Smooth muscle cell (in vitro differentiated cells): ENCODE results near the gene ZNF491. TPM values are rescaled to one million over a fixed set of nuclear protein-coding genes. Genes with fewer than 3 reads are reported as not detected.

Source experiments
- DNase-seq: peaks from one replicate; lab custom pipeline; 2025; ENCODE audit not compliant: unreplicated experiment; lab: John Stamatoyannopoulos, UW
- H2AFZ ChIP-seq: fragments of 200-600 bp; sonication (generic); 2 replicates; pipeline ENCODE4 v1.6.0; 2016; ENCODE audit warnings: antibody characterized with exemption, low read depth, mild to moderate bottlenecking
- H3F3A ChIP-seq: fragments of 200-600 bp; sonication (generic); 2 replicates; pipeline ENCODE4 v1.6.0; 2017; ENCODE audit warnings: antibody characterized with exemption, low read depth
- H3K27ac ChIP-seq: fragments of 200-600 bp; sonication (generic); 2 replicates; pipeline ENCODE4 v1.5.1; 2016; ENCODE audit warnings: low read depth, mild to moderate bottlenecking
- H3K27me3 ChIP-seq: fragments of 200-600 bp; sonication (generic); 2 replicates; pipeline ENCODE4 v1.6.1; 2016; ENCODE audit warnings: low read depth, mild to moderate bottlenecking
- H3K36me3 ChIP-seq: fragments of 200-600 bp; sonication (generic); 2 replicates; pipeline ENCODE4 v1.5.1; 2016; ENCODE audit warnings: low read depth
- H3K4me1 ChIP-seq: fragments of 200-600 bp; sonication (generic); 2 replicates; pipeline ENCODE4 v1.5.1; 2016; ENCODE audit warnings: low read depth
- H3K4me2 ChIP-seq: fragments of 200-600 bp; sonication (generic); 2 replicates; pipeline ENCODE4 v1.6.0; 2016; ENCODE audit warnings: mild to moderate bottlenecking
- H3K4me3 ChIP-seq: fragments of 200-600 bp; sonication (generic); 2 replicates; pipeline ENCODE4 v1.5.1; 2016; ENCODE audit warnings: mild to moderate bottlenecking
- H3K79me2 ChIP-seq: fragments of 200-600 bp; sonication (generic); 2 replicates; pipeline ENCODE4 v1.6.0; 2016; ENCODE audit warnings: low read depth, mild to moderate bottlenecking
- H3K9ac ChIP-seq: fragments of 200-600 bp; sonication (generic); 2 replicates; pipeline ENCODE4 v1.6.0; 2016; ENCODE audit warnings: low read depth
- H3K9me3 ChIP-seq: fragments of 200-600 bp; sonication (generic); replicated peaks from 2 replicates; pipeline ENCODE4 v1.5.1; 2016; ENCODE audit warnings: low read depth
- H4K20me1 ChIP-seq: fragments of 200-600 bp; sonication (generic); 2 replicates; pipeline ENCODE4 v1.6.0; 2016; ENCODE audit warnings: low read depth
- WGBS: methylation state at CpG from one replicate; pipeline ENCODE4 v1.1.7; 2016; ENCODE audit warnings: low lambda C conversion rate; 5-methylcytosine and 5-hydroxymethylcytosine counted together
- polyA plus RNA-seq: library from polyadenylated mRNA; unstranded; fragments of >200 nt; fragmentation: Nextera tagmentation; extraction: Ambion mirVana; gene quantifications from 2 replicates; pipeline ENCODE4 v1.2.1, GENCODE V29; 2016
- total RNA-seq: library from RNA; depleted of rRNA; stranded (reverse); fragments of >200 nt; gene quantifications from 2 replicates; pipeline ENCODE4 v1.2.3, GENCODE V29; 2014
- TF ChIP-seq, protein P1 (sequence below): fragments of 200-600 bp; sonication (generic); IDR thresholded peaks from 2 replicates; pipeline ENCODE4 v1.5.1; 2017; ENCODE audit warnings: borderline replicate concordance, mild to moderate bottlenecking, antibody characterized with exemption; ENCODE audit not compliant: insufficient read depth, poor library complexity, severe bottlenecking

ZNF491 gene
- total and polyA plus RNA-seq, 2 experiments from 2014 or later: 1.1 to 6.1 TPM

DNA sequence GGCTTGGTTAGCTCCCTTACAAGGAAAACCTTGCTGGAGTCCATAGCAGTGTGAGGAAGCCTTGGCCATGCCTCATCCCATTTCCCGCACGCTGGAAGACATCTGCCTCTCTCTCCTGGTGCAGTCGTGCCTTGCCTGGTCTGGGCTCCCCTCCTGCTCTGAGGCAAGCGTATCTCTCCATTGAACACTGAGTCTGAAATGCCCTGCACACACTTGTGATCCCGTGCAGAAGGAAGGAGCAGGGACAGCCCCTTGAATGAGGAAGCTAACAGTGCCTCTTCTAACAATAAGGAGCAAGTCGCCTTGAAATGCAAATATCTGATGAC, 15.3 kb downstream of the ZNF491 start:
- no peaks in the 10 kb centered on the region for H3K9me3 ChIP-seq
- peaks cover 2% of the 10 kb centered on the region for H3F3A ChIP-seq
- H3K36me3 ChIP-seq: no peaks in the 10 kb centered on the region
- no peaks in the 10 kb centered on the region for H3K27me3 ChIP-seq
- peak overlapping the region; percentile 90 for H3K4me2 ChIP-seq
- no peak overlapping the region for H3K9ac ChIP-seq
- no peaks in the 10 kb centered on the region for H4K20me1 ChIP-seq
- H3K4me1 ChIP-seq: peaks cover 4% of the 10 kb centered on the region
- H3K27ac ChIP-seq: no peak overlapping the region
- 11% methylated on average over 6 of the region's 6 CpGs for WGBS
- H2AFZ ChIP-seq: peak overlapping the region; percentile 73
- H3K4me3 ChIP-seq: peak overlapping the region; percentile 66
- H3K79me2 ChIP-seq: peaks cover 29% of the 10 kb centered on the region
- DNase-seq: no peak
- TF ChIP-seq, protein P1, sequence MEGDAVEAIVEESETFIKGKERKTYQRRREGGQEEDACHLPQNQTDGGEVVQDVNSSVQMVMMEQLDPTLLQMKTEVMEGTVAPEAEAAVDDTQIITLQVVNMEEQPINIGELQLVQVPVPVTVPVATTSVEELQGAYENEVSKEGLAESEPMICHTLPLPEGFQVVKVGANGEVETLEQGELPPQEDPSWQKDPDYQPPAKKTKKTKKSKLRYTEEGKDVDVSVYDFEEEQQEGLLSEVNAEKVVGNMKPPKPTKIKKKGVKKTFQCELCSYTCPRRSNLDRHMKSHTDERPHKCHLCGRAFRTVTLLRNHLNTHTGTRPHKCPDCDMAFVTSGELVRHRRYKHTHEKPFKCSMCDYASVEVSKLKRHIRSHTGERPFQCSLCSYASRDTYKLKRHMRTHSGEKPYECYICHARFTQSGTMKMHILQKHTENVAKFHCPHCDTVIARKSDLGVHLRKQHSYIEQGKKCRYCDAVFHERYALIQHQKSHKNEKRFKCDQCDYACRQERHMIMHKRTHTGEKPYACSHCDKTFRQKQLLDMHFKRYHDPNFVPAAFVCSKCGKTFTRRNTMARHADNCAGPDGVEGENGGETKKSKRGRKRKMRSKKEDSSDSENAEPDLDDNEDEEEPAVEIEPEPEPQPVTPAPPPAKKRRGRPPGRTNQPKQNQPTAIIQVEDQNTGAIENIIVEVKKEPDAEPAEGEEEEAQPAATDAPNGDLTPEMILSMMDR: no peak

DNA sequence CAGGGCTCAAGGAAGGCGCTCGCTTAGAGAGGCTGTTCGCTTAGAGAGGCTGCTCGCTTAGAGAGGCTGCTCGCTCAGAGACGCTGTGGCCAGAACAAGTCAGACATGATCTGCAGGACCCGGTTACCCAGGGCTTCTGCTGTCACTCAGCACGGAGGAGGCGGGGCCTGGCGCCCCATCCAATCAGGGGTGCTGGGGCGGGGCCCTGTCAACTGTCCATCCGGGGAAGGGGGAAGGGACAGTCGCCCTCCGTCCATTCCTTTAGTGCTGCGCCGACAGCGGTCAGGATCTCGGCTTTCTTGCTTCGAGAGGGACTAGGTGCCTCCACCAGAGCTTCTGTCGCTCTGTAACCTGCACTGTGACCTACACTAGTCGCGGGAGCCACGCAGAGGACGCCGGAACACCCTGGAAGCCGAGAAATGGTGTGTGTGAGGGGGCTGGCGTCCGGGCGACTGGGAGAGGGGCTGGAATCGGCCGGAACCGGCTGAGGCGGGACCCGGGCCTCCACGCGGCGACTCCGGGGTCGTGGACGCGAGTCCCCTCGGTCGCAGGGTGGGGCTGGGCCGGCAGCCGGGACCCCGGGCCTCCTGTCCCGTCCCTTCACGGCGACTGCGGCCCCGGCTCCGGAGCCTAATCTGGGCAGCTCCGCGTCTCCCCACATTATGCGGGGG, 15.8 kb downstream of the ZNF491 start, which contains the start of gene ZNF440:
Gene ZNF440, plus strand, starts transcription at position 245 of the 671 bp plus-strand sequence. Its CDS starts 175 bp downstream, at position 420.
- DNase-seq: peak; percentile 80
- H3K27me3 ChIP-seq: no peaks in the 10 kb centered on the region
- H3K9ac ChIP-seq: peak within 1 kb of the TSS; percentile 72
- peak within 1 kb of the TSS; percentile 68 for H3K27ac ChIP-seq
- TF ChIP-seq, protein P1: no peak
- peaks cover 4% of the 10 kb centered on the region for H3K4me1 ChIP-seq
- H3F3A ChIP-seq: peaks cover 2% of the 10 kb centered on the region
- peak within 1 kb of the TSS; percentile 66 for H3K4me3 ChIP-seq
- H3K79me2 ChIP-seq: peaks cover 34% of the 10 kb centered on the region
- H2AFZ ChIP-seq: peak within 1 kb of the TSS; percentile 89
- no peaks in the 10 kb centered on the region for H3K36me3 ChIP-seq
- 1% methylated on average over 47 of the region's 55 CpGs for WGBS
- no peaks in the 10 kb centered on the region for H3K9me3 ChIP-seq
- H3K4me2 ChIP-seq: peak within 1 kb of the TSS; percentile 93
- H4K20me1 ChIP-seq: no peaks in the 10 kb centered on the region

DNA sequence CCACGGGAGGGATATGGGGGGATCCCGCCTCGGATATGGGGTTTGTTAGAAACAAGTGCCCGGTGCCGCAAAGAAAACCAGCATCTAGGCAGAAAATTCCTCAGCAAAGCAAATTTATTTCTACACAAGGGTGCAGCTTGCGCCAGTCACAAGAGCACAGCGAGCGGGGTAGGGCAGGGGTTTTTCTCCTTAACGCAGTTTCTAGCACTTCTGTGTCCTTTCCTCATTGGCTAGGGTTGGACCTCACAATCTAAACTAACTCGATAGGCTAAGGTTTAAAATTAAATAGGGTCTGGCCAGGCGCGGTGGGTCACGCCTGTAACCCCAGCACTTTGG, 16.3 kb downstream of the ZNF491 start:
- Histone ChIP-seq H3K4me3 (peak overlapping the region; percentile 66), H3K4me1 (peaks cover 4% of the 10 kb centered on the region), H3K36me3 (no peaks in the 10 kb centered on the region), H3F3A (peaks cover 2% of the 10 kb centered on the region), H3K9me3 (no peaks in the 10 kb centered on the region), H3K79me2 (peaks cover 35% of the 10 kb centered on the region), H3K27ac (peak overlapping the region; percentile 68), H2AFZ (peak overlapping the region; percentile 89), H4K20me1 (no peaks in the 10 kb centered on the region), H3K4me2 (peak overlapping the region; percentile 93), H3K27me3 (no peaks in the 10 kb centered on the region), H3K9ac (peak overlapping the region; percentile 72)
- DNase-seq: no peak
- TF ChIP-seq, protein P1: no peak
- WGBS: 36% methylated on average over 10 of the region's 13 CpGs
